COR-L47 (cell line): ENCODE measurements around the gene WWOX.
A peak's percentile ranks its signal among the peaks of the same experiment; 100 is the strongest.

Source experiments
- DNase-seq: peaks from one replicate; lab custom pipeline; 2025; lab: John Stamatoyannopoulos, UW

The WWOX gene

DNA sequence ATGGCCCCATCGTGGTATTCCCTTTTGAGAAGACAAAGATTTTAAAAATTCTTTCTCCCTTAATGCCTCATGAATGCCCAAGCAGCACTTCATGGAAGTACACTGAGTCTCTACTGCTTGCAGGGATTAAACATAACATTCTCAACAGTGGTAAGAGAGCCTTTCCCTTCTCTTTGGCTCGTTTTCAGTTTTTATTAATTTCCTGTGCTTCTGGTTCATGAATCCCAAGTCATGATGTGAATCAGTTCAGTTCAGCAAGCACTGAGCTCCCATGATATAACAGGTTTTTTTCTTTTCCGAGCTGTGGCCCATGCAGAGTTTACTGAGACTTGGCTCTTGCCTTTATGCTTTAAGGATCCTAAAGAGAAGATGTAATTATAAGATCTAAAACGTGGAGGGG is 175.3 kb downstream of the WWOX start:
- DNase-seq = no peak

DNA sequence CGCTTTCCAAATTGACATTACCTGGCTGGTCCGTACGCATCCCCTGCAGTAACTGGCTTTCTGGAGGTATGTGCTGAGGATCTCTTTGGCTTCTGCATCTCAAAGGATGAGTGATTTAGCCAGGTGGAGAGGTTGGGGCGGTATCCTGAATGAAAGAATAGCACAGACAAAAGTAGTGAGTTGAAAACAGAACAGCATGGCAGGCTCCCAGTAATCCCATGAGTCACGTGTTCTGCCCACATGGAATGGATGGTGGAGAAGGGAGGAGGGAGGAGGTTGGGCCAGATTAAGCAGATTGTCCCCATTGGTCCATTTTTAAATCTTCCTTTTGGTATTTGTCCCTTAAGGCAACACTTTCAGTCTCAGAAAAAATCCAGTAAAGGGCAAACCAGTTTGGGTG is 176.0 kb downstream of the WWOX start:
- DNase-seq = no peak

DNA sequence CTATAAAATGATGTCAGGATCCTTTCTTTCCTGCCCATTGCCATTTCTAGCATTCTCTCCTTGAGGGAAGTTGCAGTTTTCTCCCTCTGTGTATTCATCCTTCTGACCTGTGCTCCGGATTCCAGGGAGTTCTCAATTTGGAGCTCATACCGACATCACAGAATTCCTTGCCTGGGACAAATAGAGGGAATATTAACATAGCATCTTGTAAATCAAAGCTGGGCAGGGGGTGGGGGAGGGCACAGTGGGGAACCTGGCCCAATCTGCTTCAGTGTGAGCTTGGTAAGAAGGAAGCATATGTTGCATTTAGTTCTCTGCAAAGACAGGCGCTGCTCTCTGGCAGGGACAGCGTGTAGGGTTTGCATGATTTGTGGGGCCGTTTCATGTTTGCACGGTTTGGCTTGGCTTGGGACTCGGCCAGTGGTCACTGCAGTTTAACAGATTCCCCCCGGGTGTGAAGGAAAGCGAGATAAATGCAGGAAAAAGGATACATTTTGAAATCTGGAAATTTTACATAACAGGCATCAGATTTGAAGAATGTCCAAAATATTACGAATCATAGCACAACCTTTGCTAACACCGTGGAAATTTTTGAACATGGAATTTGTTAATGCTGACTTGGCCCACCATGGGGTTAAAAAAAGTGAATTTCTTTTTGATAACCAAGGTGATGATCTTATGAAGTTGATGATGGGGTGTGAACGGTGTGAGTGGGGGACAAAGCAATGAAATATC is 178.0 kb downstream of the WWOX start:
- no peak for DNase-seq

DNA sequence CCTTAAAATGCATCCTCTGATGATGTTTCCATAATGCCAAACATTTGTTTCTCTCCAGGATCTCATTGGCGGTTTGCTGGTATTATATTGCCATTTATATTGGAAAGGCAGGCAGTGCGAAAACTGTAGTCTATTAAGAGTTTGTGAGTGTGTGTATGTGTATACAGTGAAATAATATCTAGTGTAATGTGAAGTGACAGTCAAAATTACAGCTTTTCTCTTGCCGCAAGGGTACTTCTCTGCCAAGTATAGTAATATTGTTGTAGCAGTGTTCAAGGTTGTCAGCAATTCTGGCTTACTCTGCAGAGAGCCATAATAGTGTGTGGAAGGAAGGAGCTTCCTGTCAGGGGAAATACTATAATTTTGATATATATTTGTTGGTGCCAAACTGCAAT is 178.6 kb downstream of the WWOX start:
- no peak for DNase-seq

DNA sequence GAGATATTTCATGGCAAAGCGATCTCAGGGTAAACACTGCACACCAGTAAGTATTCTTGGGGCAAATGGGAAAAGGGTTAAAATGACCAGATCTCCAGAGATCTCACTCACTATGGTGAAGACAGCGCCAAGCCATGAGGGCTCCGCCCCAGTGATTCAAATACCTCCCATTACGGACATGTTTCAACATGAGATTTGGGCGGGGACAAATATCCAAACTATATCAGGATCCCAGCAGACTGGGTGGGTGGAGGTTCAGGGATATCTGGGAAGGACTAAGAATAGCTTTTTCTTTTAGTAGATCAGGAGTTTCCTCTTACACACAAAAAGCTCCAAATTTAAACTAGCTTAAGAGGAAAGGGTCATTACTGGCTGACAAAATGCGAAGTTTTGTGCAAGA is 181.7 kb downstream of the WWOX start:
- DNase-seq = no peak

DNA sequence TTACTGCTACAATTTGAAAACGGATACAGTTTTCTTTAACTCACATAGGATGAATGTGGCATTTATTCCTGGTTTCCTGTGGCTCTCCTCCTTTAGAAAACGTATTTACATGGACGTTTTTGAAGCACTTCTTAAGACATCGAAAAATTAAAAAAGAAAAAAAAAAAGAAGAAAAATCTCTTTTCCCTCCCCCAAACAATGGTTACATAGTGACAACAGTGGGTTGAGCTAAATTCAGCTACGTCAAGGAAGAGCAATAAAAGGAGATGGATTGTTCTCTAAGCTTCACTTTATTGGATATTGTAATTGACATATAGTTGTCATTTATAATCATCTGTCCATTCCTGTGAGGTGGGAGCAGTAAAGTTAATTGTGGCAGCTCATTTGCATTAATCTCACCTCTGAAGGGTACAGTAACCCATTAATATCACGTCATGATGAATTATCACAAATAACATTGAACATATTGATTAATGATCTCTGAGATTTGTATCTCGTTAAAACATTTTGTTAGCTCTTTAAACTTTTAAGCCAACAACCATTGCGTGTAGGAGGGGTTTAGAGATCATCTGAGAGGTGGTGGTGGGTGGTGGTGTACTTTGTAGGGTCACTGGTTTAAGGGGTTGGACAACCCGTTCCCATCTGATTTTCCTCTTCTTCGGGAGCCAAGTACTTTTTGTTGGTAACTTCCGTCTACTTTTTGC is 184.2 kb downstream of the WWOX start:
- DNase-seq = no peak

DNA sequence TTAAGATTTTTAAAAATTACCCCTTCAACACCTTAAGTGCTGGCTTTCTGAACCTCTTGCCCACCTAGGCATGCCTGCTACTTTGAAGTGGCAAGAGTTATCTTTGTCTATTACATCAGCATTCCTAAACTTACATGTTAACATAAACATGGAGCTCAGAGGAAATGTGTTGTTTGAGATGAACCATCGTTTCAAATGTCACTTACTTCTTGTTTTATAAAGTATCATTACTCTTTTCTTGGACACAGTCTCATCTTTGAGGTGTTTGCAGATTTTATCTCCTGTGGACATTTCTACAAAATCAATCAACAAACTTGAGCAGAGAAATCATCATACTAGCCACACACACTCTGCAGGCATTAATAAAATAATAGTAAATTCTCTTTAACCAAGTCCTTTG is 184.9 kb downstream of the WWOX start:
- no peak for DNase-seq

DNA sequence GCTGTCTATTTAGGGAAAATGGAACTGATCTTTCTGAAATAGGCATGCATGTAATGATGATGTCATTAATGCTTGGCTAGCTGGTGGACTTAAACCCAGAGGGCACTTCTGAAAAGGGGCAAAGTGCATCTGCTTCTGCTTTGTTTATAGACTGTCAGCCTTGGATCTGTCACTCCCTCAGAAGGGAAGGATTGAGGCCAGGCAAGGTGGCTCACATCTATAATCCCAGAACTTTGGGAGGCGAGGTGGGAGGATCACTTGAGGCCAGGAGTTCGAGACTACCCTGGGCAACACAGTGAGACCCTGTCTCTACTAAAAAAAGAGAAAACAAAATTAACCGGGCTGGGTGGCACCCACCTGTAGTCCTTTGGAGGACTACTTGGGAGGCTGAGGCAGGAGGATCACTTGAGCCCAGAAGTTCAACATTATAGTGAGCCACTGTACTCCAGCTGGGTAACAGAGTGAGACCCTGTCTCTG is 185.5 kb downstream of the WWOX start:
- no peak for DNase-seq

DNA sequence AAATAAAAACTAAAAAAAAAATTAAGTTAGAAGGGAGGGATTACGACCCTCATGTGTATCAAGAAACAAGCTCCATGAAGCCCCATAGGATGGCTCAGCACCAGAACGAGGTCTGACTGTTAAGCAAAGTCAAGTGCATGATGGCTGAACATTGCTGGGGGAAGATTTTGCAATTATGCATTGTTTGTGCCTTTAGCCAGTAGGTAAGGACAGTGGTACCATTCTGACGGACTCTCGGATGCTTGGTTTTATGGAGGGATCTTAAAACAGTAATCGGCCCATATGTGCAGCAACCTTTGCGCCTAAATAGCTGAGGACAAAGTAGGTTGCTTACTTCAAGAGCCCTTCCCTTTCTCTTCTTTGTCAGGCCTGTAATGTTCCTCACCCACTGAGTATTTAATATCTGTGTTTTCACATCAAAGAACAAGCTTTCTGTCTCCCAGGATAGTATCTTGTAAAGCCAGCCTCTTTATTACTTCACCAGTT is 186.0 kb downstream of the WWOX start:
- DNase-seq = no peak

DNA sequence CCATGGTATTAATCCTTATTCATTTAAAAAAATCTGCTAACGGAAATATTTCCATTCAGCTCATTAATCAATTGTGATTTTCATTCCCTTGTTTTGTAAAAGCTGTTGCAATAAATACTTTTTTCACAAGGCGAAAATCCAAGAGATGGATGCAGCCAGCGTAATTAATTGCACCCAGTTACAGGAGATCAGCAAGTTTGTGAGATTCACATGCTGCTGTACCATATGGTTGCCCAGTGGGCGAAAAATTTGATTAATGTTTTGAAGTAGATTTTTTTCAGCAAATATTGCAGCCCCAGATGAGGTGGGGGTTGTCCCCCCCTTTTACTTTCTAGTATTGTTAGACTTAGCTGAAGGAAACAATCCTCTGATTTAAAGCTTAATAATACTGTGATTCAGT is 186.6 kb downstream of the WWOX start:
- no peak for DNase-seq

DNA sequence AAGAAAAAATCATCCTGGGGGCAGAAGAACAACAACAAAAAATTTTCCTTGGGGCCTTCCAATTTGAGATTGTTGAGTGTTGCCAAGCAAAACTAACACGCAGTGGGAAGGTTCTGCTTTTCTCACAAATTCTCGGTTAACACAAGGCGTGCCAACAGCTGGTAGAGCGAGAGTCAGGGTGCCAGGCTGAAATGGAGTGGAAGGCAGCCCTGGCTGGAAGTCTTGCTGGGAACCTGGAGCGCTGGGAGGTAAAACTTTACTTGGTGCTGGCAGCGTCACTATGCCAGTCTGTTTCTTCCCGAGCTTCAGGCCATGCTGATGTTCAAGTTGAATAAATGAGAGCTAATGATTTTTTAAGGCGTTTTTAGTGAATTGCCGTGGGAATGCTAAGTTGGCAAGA is 189.4 kb downstream of the WWOX start:
- no peak for DNase-seq

DNA sequence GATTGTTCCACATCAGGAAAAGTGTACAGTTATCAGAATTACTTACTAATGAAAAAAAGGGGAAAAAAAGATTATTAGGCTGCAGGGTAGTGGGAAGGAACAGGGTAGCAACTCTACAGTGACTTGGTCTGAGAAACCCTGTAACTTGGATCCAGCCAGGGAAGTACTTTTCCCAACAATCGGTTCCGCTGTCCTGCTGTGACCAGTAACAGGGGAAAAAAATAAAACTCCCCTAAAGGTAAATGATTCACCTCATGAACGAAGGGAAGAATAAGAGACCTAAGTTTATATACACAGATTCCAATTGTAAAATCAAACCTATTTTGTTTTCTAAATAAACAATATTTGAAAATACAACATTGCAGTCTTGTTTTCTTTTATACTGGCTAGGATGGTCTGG is 189.9 kb downstream of the WWOX start:
- DNase-seq = no peak

DNA sequence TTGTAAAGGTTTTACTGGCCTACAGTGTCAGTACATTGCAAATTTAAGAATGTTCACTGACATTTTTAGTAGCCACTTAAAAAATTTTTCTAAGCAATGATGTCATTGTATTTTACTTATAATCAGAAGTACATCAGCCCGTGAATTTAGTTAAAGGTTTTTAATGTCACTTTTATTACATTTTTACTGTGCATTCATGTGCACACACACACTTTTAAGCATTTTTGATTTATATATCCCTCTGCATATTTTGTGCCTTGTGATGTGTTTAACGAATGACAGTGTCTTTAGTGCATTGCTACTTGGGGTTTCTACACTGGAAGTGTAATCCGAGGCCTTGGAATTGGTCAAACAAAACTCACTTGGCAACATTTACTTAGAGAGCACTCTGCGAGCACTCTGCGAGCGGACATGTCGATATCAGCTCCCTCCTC is 190.4 kb downstream of the WWOX start:
- no peak for DNase-seq

DNA sequence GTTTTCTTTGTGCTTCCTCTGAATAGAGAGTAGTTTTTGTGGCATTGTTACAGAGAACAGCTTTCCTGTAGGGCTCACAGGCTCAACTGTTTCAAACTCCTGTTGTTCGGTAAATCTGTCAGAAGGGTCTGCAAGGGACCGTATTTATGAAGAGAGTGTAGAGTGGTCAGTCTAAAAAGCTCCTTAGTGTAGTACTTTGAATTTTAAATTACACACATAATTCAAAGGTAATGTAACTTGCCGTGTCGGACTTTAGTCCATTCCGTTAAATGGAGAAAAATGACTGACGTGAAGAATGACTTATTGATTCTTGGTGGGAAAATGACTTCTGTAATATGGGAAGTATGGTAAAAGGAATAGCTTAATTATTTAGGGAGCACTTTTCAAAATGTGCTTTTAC is 190.9 kb downstream of the WWOX start:
- DNase-seq = no peak

DNA sequence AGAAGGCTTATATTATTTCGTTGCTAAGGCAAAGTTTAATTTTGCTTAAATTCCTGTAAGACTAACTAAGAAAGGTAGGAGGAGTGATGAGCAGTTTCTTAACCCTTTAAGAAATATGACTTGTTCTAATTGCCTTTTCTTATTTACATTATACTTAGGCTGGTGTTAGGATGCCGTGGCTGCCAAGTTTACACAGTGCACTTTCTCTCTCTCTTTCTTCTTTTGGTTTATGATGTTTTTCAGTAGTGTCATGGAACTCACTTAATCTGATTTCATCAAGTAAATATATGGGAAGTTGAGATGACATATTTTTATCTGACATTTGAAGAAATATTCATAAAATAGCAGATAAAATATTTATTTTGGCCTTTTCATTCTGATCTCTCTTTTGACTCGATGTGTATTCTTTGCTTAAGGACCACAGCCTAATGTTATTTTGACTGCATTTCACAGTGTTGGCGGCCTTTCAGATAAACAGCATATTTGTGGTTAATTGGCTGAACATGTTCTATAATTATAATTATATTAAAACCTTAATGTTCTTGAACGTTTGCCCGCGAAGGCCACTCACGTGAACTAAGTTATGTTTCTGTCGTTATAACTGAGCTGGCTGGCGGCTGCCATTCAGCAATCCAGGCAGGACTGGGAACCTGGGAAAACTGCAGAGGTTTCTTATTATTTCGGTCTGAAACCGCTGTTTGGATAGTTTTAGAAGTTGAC is 191.6 kb downstream of the WWOX start:
- no peak for DNase-seq

DNA sequence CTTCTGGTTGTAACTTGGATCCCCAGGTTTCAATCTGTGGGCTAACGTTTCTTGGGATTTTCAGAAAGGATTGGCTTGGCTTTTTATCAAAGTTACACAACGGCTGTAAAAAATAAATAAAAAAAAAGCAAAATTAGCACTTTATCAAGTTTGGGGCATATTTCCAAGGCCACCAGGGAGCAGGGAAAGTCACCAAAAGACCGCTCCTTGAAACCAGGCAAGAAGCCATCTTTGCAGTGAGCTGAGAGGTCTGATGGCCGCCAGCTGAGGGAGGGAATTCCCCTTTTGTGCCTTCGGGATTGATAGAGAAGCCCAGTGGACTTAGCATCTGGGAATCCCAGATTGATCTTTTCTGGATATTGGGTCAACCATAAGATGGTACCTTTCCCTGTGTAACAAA is 192.2 kb downstream of the WWOX start:
- no peak for DNase-seq

DNA sequence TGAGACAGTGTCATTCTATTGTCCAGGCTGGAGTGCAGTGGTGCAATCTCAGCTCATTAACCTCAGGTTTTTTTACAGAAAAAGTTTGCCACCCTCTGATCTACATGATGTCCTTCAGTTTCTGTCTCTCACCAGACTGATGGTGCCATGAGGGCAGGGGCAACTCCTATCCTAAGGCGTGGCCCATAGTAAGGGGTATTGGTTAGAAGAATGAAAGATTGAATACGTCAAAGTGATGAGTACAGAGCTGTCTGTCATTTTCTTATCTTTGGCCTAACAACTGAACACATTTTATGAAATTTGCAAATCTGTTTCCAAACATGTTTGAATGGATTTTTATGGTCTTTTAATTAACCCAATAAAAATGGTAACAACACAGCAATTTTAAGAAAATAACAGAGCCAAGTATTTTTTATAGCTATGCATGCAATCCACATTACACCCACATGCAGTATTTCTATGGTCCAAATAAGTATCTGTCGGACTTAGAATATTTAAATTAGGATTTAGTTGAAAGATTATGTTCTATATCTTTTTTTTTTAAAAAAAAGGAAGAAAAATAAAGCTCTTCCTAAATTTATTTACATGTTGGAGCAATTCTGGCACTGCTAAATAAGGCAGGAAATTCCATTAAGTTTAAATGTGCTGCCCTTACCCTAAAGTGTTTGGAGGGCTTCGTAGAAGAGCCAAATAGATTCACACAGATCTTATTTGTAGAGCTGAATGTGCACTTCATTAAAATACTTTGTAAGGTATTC is 192.8 kb downstream of the WWOX start:
- no peak for DNase-seq

DNA sequence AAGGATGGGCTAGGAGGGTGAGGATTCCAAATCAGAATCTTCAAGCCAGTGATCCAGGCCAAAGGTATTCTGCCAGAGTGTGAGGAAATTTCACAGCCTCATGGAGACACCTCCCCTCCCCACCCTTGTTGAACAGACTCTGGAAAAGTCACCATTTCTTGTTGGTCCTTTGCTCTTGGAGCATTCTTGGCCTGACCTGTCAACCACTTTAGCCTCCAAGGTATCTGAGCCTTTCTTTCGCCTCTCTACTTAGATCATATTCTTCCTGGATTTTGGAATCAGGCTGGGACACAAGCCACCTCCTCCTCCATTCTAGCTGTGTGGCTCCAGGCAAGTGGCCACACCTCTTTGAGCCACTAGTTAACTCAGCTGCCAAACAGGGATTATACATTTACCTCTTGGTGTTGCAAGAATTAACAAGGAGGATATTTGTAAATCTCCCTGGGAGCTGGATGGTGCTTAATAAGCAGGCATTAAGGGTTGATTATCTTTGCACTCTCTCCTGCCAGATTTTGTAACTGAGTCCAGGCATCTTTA is 193.5 kb downstream of the WWOX start:
- DNase-seq = no peak

DNA sequence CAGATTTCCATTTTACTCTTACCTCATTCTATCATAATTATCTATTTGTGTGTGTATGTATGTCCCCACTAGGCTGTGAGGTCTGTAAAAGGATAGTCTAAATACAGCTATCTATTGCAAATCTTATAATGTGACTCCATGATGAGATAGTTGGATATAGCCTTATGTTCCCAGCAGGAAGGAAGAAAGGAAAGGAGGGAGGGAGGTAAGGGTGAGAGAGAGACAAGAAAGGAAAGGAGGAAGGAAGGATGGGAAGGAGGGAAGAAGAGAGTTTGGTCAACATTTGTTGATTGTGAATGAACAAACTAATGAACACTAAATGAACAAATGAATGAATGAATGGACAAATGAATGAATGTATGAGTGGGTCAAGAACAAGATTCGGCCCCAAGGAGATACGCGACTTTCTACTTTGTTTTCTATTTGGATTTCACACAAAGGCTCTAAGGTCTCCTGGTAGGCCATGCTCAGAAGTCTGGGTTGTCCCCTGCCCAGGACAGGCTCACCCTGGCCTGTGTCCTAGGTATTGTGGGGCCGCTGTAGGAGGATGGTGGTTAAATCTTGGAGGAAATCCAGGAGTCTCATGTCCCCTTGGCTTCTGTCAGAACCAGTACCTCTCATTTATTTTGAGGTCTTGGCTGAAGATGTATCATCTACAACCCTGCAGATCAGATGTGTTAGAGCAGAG is 195.2 kb downstream of the WWOX start:
- no peak for DNase-seq

DNA sequence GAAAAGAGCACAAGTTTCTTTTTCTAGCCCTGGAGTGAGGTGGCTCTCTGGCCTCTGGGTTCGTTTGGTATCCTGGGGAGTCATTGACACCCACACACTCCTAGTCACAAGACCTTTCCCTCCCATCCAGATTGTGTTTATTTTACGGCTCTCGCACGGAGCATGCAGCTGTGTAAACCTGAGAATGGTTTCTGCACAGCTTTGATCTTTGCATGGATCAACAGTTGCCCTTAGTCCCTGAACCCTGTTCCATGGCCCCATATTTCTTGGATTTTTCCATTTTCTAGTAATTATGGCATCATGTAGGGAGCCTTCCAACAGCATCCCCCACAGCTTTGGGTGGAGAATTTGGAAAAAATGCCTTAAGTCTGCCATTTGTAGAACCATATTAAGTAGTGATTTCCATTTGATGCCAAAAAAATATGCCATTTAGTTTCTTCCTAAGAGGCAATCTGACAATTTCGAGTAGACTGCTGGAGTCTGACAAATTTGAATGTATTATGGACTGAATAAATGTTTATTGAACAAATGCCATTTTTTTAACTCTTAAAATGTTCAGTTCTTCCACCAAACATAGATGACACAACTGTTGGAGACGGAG is 197.7 kb downstream of the WWOX start:
- peak; percentile 6 for DNase-seq

DNA sequence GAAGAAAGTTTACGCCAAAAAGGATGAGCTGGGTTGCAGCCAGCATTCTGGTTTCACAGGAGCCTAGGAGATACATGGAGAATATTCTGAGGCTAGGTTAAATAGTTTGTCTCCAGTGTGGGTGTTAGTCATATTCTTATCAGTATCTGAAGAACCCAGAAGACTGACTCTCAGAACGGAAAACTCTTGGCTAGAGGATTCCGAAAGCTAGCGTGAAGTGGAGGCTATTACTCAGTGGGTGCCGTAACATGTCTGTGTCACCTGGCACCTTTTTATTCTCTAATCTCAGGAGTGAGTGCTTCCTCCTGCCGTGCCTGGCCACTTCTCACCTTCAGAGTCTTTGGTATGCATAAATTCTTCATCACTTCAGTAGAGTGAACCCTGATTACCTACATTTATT is 199.5 kb downstream of the WWOX start:
- DNase-seq = no peak
